Left forelimb (tissue), 1 donor: ENCODE measurements around the gene RPTN.
"Not testable (repeated sequence)": the region's sequence is repeated elsewhere in the genome, so short reads cannot be mapped to it uniquely, and the experiment has no call there.

ENCODE experiments used
- DNase-seq: peaks from one replicate; pipeline ENCODE4 v3.0.0-alpha.2; 2018; ENCODE audit warnings: low spot score

RPTN gene

DNA sequence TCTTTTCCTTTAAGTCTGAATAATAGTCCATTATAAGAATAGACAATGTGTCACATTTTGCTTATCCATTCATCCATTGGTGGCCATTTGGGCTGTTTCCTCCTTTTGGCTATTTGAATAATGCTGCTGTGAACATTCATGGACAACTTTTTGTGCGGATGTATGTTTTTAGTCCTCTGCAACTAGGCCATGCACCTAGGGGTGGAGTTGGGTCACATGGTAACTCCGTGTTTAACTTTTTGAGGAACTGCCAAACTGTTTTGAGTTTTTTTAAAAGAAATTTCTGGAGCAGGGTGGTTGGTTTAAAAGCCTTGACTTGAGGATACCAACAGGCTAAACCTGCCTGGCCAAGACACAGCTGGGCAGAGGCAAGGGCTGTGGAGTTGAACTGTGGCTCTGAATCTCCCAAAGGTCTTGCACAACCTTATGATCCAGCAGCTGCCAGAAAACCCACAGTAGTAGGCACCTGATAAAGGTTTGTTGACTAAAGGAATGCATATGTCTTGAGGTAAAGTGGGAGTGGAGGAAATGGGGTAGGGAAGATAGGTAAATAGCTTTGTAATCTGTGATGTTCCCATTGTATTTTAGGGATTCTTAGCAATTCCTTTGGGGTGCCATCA lies 5.6 kb upstream of the RPTN start:
- no peak for DNase-seq

- DNase-seq, result no peak
Measured at GRCh38 chr1:152162792-152163463, 3.9 kb upstream of the RPTN start.

- DNase-seq, result no peak
Measured at GRCh38 chr1:152160576-152160975, 1.5 kb upstream of the RPTN start.

DNA sequence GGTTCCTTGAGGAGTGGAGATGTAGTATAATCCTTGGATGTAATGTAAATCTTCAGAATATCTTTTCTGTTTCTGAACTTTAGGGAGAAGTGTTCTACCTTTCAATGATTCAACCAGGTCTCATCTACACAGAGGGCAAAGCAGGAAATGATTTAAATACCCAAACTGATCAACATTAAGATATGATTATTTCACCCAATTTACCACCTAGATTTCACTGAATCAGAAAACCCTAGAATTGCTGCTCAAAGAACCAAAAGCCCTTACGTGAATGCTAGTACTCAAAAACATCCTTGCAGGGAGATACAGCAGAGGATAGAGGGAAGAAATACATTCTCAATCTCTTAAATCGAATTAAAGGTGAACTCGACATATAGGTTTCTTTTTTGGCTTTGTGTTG lies 5.0 kb downstream of the RPTN start:
- no peak for DNase-seq

DNA sequence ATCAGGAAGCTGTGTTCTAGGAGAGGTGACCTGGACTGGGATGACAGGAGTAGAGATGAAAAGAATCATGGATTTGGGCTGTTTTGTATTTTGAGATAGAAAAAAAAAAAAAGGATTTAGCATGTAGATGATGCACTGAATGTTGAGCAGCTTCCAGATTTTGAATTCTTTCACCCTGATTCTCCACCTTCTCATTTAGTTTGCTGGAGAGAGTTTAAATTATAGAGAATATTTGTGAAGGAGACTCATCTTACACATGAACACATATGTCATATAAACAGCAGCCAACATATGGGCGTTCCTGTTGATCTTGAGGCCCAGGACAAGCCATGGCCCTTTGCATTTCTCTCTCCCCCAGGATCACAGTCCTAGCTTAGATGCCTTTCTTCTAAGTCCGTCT lies 7.4 kb downstream of the RPTN start:
- no peak for DNase-seq

- no peak for DNase-seq
Measured at GRCh38 chr1:152148981-152149380, 10.0 kb downstream of the RPTN start.

DNA sequence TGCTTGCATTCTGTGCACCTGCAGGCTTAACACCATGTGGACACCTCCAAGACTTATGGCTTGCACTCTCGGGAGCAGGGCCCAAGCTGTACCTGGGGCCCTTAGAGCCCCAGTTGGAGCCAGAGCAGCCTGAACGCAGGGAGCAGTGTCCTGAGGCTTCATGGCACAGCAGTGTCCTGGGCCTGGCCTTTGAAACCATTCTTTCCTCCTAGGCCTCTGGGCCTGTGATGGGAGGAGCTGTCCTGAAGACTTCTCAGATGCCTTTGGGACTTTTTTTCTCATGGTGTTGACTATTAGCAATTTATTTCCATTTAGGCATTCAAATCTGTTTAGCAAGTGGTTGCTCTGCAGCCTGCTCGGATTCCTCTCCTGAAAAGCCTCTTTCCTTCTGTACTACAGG lies 11.0 kb downstream of the RPTN start:
- DNase-seq, result no peak

DNA sequence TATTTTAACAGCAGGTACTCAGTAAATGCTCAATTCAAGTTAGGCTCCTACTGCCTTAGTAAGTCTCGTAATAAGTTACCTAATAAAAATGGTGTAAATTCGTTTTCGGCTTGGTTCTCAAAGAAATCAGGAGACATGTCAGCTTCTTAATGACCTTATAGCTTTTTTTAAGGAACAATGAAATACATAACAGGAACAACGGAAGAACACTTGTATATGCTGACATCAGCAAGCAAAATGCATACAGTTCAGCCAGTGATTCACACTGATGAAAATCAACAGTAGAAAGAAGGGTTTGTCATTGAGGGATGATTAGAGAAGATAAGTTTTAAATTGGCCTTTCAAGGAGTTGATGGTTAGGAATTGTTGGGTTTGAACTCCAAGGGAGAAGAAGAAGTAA lies 13.3 kb downstream of the RPTN start:
- DNase-seq, result no peak

GRCh38 chr1:152144674-152145183 lies 14.3 kb downstream of the RPTN start:
- not testable (repeated sequence) for DNase-seq

GRCh38 chr1:152143150-152143887 lies 15.7 kb downstream of the RPTN start:
- DNase-seq, result no peak

GRCh38 chr1:152141971-152142584 lies 16.9 kb downstream of the RPTN start:
- DNase-seq, result no peak

GRCh38 chr1:152137215-152137614 lies 21.8 kb downstream of the RPTN start:
- no peak for DNase-seq

GRCh38 chr1:152130186-152130585 lies 28.8 kb downstream of the RPTN start:
- DNase-seq, result no peak

DNA sequence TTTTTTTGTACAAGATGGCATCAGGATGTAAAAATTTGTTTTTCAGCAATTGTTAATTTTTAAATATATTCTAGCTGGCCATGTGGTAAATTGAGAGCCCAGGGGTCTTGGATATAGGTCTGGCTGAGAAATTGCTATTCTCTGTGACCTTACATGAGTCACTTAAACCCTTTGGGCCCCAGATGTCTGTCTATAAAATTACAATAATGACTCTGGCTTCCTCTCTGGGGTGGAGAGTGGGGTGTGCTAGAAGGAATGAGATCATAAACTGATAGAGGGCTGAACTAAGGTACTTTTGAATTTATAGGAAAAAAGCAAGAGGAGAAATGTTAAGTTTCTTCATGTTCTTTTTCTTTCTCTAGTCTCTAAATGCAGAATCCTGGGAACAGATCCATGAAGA lies 31.4 kb downstream of the RPTN start:
- no peak for DNase-seq

DNA sequence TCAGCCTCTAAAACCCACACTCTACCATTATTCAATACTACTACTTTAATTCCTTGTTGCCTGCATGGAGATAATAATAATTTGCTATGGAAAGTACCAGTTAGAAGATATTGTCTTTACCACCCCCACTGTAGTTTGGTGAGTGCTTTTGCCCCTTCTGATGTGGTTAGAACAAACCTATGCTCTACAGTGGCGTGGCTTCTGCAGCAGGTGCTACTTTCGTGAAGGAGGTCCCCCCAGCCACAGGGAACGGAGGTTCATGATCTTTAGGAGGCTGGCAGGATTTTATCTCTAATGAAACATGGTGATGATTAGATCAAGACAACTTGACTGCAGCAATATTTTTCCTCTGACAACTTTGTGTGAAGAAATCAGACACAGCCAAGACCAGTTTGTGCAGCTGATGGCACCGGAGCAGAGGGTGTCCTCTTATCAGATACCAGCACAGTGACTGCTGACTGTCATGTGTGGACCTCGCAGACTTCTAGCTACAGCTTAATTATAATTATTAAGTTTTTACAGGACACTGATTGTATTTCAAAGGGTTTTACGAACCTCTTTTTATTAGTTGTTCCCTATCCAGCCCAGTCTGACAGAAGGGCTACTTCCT lies 33.1 kb downstream of the RPTN start:
- no peak for DNase-seq

- no peak for DNase-seq
Measured at GRCh38 chr1:152118915-152119314, 40.1 kb downstream of the RPTN start.

DNA sequence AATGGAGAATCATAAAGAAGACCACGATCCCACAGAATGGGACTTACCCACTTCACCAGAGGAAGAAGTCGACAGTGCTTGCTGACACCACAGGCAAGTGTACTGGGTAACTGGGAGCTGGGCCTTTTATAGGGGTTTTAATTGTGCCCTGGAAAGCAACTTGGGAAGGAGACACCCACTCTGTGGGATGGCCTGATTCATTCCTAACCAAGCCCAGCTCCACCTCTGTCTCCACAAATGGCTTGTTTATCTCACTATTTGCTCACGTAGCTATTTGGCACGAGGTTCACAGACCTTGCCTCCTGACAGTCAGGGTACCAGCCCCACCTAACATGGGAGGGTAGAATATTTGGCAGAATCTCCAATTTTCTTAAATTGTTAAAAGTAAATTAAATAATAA lies 43.7 kb downstream of the RPTN start, which contains the start of gene TCHH:
Gene TCHH (minus strand): TSS at position 101 of the 400 bp plus-strand sequence. CDS start 1,364 bp downstream, outside the sequence.
- no peak for DNase-seq

DNA sequence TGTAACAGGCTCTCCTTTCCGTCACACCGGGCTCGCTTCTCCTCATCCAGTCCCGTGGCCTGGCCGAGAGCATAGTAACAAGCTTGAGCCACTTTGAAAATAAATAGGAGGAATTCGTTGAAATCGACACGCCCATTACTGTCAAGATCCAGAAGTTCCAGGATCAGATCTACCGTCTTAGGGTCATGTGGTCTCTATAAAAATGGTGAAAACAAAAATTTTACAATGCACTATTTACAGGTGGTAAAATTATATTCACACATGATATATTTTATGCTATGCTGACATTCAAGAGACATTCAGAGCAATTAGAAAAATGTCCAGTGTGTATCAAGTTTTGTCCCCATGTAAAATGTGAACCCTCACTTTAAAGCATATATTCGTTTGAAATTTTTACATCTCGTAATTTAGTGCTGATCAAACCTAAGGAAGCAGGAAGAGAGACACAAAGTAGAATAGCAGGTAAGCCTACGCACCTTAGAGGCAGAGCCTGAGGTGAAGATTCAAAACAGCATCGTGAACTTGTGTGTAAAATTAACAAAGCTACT lies 46.1 kb downstream of the RPTN start:
- DNase-seq, result no peak

DNA sequence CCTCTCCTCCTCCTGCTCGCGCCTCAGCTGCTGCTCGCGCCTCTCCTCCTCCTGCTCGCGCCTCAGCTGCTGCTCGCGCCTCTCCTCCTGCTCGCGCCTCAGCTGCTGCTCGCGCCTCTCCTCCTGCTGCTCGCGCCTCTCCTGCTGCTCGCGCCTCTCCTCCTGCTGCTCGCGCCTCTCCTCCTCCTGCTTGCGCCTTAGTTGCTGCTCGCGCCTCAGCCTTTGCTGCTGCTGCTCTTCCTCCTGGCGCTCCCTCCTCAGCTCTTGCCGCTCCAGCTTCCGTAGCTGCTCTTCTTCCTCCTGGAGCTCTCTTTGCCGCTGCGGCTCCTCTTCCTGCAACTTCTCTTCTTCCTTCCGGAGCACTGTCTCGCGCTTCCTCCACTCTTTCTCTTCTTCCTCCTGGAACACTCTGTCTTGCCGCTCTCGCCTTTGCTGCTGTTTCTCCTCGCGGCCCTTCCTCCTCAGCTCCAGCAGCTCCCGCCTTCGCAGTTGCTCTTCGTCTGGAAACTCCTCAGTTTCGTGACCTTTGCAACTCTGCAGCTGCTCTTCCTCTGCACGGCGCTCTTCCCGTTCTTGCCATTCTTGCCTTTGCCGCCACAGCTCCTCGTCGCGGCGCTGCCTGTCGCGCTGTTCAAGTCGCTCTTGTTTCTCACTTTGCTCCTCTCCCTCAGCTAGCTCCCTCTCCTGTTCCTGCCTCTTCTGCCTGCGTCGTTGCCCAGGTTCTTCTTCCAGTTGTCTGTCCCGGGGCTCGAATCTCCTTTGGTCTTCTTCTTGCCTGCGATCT lies 46.7 kb downstream of the RPTN start:
- no peak for DNase-seq

DNA sequence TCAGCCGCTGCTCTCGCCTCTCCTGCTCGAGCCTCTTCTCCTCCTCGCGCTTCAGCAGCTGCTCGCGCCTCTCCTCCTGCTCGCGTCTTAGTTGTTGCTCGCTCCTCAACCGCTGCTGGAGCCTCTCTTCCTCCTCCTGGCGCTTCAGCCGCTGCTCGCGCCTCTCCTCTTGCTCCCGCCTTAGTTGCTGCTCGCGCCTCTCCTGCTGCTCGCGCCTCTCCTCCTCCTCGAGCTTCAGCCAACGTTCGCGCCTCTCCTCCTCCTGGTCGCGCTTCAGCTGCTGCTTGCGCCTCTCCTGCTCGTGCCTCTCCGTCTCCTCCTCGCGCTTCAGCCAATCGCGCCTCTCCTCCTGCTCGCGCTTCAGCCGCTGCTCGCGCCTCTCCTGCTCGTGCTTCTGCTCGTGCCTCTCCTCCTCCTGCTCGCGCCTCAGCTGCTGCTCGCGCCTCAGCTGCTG lies 47.5 kb downstream of the RPTN start:
- DNase-seq, result no peak
